Stimulated activated CD4-positive, alpha-beta T cell treated with anti-CD3 and anti-CD28 coated beads, TNF-alpha, amount 100 ng/mL, for 24 hours (primary cell): ENCODE results near the gene RAB11FIP4.
"Not testable (repeated sequence)": the region's sequence is repeated elsewhere in the genome, so short reads cannot be mapped to it uniquely, and the experiment has no call there.

Source experiments
- DNase-seq, 3 experiments: peaks; one replicate each; pipeline ENCODE4 v3.0.0-alpha.2; 2020; ENCODE audit warnings: low read depth in 3 of 3

Gene RAB11FIP4

DNA sequence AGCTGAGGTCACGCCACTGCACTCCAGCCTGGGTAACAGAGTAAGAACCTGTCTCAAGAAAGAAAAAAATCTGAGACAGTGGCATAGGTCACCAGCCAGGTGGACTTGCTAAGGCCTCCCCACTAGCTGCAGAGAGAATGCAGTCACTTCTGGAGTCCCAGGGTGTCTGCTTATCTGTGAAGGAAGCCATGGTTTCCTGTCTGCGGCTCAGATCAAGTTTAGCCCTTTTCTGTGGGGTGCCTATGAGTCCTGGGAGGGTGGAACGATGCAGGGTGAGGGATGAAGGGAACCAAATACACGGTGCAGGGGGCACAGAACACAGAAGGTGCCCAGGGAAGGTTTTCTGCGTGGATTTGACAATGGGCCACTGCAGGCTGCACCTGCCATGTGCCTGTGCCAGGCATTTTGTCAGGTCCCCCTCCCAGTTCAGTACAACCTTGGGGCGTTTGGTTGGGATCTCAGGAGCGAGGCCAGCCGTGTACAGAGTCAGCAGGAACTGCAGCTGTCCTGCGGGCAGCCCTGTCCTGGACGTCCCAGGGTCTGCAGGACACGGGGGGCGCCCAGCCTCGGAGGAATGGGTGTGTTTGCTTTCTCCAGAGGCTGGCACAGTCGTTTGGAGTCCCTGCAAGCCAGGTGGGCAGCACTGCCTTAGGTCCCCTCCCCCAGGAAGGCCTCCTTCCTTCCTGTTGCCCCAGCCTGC is 41.8 kb downstream of the RAB11FIP4 start:
- no peak for DNase-seq

DNA sequence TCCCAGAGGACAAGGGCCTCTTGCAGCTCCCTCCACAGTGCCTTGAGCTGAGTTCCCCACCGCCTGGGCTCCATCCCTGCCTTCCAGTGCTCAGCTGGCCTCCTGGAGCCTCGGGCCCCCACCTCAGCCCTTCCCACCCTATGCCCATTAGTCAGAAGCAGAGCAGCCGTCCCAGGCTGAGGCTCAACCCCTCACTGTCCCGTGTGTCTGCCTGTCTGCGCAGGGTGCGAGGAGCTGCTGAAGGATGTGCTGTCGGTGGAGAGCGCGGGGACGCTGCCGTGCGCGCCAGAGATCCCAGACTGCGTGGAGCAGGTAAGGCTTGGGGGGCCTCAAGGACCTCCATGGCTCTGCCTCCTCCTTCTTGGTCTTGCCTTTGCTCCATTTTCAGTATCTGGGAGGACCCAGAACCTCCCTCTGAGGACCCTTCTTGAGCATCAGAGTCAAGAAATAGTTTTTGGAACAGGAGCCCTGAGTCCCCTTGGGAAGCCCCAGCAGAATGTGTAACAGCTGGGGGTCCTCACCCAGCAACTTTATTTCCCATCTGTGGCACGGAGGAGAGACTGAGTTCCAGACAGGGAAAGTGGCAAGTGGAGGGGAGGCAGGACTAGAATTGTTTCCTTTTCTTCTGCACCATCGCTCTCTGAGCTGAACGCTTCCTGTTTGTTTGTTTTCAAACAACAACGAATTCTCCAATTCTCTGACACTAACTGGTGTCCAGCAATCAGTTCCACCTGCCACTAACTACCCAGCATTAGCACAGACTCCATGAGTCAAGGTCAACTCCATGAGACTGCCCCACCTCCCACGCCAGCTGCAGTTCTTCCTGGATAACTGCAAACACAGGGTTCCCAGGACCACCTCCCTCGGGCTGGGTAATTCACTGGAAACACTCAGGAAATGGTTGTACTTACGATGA is 42.6 kb downstream of the RAB11FIP4 start:
- no peak for DNase-seq

GRCh38 chr17:31434727-31435050 is 43.2 kb downstream of the RAB11FIP4 start:
- DNase-seq, result no peak

- no peak for DNase-seq
These were observed 44.1 kb downstream of the RAB11FIP4 start for GRCh38 chr17:31435581-31435980.

GRCh38 chr17:31437720-31438400 is 46.4 kb downstream of the RAB11FIP4 start:
- no peak for DNase-seq

DNA sequence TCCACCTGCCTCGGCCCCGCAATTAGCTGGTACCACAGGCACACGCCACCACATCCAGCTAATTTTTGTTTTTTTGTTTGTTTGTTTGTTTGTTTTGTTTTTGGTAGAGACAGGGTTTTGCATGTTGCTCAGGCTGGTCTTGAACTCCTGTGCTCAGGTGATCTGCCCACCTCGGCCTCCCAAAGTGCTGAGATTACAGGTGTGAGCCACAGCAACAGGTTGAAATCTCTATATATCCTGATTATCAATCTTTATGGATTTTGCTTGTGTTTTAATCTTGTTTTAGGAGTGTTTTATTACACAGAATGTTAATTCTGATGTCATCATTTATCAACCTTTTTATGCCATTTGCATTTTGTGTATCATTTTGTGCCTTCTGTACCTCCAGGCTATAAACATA is 48.2 kb downstream of the RAB11FIP4 start:
- DNase-seq, result no peak

- no peak for DNase-seq
These were observed 50.8 kb downstream of the RAB11FIP4 start for GRCh38 chr17:31442276-31442675.

DNA sequence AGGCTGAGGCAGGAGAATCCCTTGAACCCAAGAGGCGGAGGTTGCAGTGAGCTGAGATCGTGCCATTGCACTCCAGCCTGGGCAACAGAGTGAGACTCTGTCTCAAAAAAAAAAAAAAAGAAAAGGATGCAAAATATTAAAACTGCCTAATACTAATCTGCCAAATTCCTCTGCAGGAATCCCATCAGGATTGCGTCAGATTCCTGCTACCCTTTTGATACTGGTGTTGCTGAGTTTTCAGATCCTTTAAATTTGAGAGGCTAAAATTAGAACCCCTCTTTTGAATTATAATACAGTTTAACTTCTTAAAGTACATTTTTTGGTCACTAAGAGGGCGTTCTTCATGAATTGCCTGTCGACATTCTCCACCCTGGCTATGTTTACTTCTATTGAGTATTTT is 51.4 kb downstream of the RAB11FIP4 start:
- DNase-seq, result not testable (repeated sequence)

- no peak for DNase-seq
These were observed 51.9 kb downstream of the RAB11FIP4 start for GRCh38 chr17:31443386-31443785.

DNA sequence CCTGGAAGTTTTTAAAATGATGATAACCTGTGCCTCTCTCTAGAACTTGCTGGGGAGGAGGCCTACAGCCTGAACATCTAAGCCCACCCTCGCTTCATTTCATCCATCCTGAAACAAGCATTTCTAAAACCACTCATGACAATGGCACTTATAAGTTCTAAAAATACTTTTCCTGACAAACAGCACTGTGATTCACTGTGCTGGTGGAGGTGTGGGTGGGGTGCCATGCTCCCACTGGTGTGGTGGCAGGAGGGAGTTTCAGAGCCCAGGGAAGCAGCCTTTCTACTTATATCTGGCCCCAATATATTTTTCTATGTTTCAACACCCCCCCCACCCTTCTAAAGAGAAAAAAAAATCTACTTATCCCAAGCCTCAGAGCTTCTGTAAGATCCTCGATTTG is 52.6 kb downstream of the RAB11FIP4 start:
- DNase-seq, result no peak

- DNase-seq, result no peak
These were observed 54.9 kb downstream of the RAB11FIP4 start for GRCh38 chr17:31446195-31446967.

GRCh38 chr17:31448467-31449077 is 57.1 kb downstream of the RAB11FIP4 start:
- no peak for DNase-seq

- DNase-seq, result no peak
These were observed 57.6 kb downstream of the RAB11FIP4 start for GRCh38 chr17:31449111-31449510.

- no peak for DNase-seq
These were observed 58.3 kb downstream of the RAB11FIP4 start for GRCh38 chr17:31449746-31450145.

DNA sequence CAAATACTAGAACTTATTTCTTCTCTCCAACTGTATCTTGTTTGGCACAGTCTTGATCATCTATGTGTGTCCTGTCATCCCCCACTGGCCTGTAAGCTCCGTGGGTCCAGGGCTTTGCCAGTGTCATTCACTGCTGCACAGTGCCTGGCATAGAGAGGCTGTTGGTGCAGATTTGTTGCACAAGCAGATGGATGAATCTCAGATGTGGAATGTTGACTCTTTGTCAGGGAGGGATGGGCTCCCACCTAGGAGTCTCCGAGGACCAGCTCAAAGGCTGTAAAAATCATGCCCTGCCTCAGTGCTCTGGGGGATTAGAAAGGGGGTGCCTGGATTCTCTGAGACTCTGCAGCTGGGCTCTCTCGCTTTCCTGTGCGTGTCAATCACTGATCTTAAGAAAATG is 60.6 kb downstream of the RAB11FIP4 start:
- no peak for DNase-seq

DNA sequence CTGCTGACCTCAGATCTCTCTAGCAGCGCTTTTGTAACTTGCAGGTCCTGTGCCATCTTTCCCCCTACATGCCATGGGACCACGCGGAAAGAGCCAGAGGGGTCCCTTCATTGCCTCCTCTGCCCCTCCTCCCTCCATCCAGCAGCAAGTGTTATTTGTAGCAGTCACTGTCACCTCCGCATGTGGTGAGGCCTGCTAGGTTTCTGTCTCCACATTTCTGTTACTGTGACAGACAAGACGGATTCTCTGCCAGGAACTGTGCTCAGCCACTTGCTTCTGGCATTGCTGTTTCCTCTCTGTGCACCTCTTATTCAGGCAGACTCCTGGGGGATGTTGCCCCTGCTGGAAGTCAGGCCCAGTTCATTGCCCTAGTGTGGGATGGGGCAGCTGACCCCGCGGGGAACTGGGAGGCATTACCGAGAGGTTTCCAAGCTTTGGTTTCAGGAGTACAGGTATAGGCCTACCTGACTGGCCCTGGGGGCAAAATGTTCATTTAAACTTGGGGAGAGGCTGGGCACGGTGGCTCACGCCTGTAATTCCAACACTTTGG is 61.2 kb downstream of the RAB11FIP4 start:
- no peak for DNase-seq

GRCh38 chr17:31453896-31454295 is 62.4 kb downstream of the RAB11FIP4 start:
- no peak for DNase-seq

DNA sequence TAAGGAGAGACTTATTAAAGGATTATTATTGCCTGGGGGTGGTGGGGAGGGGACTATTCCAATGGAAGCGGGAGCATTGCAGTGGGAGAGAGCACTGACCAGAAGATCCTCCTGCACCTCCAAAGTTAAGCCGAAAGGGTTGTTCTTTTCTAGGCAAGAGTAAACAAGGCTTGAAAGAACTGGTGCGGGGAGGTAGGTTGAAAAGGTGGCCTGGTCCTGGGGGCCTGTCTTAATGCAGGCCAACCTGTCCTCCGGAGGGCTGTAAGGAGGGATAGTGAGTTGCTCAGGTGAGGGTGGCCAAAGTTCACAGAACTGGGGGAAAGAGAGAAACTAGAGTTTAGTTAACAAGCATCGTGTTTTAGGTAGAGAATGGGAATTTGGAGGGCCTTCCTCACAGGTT is 65.3 kb downstream of the RAB11FIP4 start:
- no peak for DNase-seq

GRCh38 chr17:31457391-31458234 is 66.1 kb downstream of the RAB11FIP4 start:
- no peak for DNase-seq

DNA sequence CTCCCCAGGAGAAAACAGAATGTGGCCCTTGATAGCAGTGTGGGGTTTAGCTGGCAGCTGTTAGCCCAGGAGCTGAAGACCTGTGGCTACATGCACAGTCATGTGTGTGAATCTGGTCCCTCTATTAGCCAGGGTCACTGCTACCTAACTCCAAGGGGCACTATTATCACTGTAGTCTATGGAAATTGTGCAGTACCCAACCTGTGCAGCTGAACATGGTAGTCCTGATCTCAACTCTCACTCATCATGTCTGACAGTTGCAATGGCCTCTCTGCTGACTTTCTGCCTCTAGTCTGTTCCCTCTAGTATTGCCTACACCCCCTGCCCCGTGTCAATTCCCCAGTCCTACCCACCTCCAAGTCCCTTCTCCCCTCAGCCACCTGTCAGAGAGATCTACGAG is 67.4 kb downstream of the RAB11FIP4 start:
- DNase-seq, result no peak
